GM12874 (cell line): ENCODE measurements around the gene TMEM163.

Experiments
- CTCF ChIP-seq: IDR thresholded peaks from 2 replicates; pipeline ENCODE4 v1.5.1; 2011; ENCODE audit warnings: low read depth, mild to moderate bottlenecking, control low read depth, low read length, moderate library complexity; ENCODE audit not compliant: insufficient read depth

The TMEM163 gene

GRCh38 chr2:134736167-134736880 is 17.5 kb upstream of the TMEM163 start:
- no peak for TF ChIP-seq CTCF

DNA sequence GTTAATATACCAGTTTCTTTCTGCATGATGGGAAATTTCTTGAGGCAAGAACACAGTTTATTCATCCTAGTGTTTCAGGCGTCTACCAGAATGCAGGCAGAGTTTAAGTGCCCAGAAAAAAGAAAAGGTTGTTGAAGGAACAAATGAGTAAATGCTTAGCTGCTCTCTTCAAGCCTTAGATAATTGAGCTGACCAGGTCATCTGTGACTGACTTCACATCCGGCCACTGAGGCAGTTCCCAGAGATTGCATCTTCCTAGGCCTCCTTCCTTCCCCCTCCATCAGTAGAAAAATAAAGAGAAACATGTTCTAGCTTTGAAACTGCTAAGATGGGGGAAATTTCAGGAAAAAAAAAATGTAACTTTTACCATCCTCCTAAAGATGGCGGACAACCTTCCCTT is 9.4 kb upstream of the TMEM163 start:
- TF ChIP-seq CTCF, result no peak

GRCh38 chr2:134727385-134727784 is 8.6 kb upstream of the TMEM163 start:
- TF ChIP-seq CTCF, result no peak

GRCh38 chr2:134726645-134727044 is 7.8 kb upstream of the TMEM163 start:
- no peak for TF ChIP-seq CTCF

GRCh38 chr2:134725876-134726275 is 7.1 kb upstream of the TMEM163 start:
- no peak for TF ChIP-seq CTCF

- no peak for TF ChIP-seq CTCF
These were observed 5.5 kb upstream of the TMEM163 start for GRCh38 chr2:134724341-134724740.

- TF ChIP-seq CTCF, result peak; percentile 36; the same call in 1 of the 2 replicates
These were observed 3.9 kb upstream of the TMEM163 start for GRCh38 chr2:134722728-134723127.
